ENCODE results near the gene ALLC.

Gene ALLC

GRCh38 chr2:3727397-3728045, 69.5 kb downstream of the ALLC start:
- DNase-seq, result no peak

- DNase-seq, result no peak
Observed at GRCh38 chr2:3728104-3729054, 70.4 kb downstream of the ALLC start.

GRCh38 chr2:3729055-3729448, 71.1 kb downstream of the ALLC start:
- no peak for DNase-seq

- no peak for DNase-seq
Observed at GRCh38 chr2:3729786-3730185, 71.8 kb downstream of the ALLC start.

- DNase-seq, result no peak
Observed at GRCh38 chr2:3730646-3731045, 72.6 kb downstream of the ALLC start.

GRCh38 chr2:3731829-3732228, 73.8 kb downstream of the ALLC start:
- no peak for DNase-seq

- DNase-seq, result no peak
Observed at GRCh38 chr2:3736112-3736511, 78.1 kb downstream of the ALLC start.

- no peak for DNase-seq
Observed at GRCh38 chr2:3737128-3737527, 79.1 kb downstream of the ALLC start.

GRCh38 chr2:3738454-3738853, 80.5 kb downstream of the ALLC start:
- no peak for DNase-seq

GRCh38 chr2:3739313-3739712, 81.3 kb downstream of the ALLC start:
- DNase-seq, result no peak

- DNase-seq, result no peak
Observed at GRCh38 chr2:3741396-3741795, 83.4 kb downstream of the ALLC start.

GRCh38 chr2:3741867-3742602, 84.0 kb downstream of the ALLC start:
- DNase-seq, result no peak

GRCh38 chr2:3742743-3743508, 84.9 kb downstream of the ALLC start:
- DNase-seq, result no peak

- no peak for DNase-seq
Observed at GRCh38 chr2:3743951-3744555, 86.1 kb downstream of the ALLC start.

GRCh38 chr2:3745920-3746319, 87.9 kb downstream of the ALLC start:
- DNase-seq, result no peak

- no peak for DNase-seq
Observed at GRCh38 chr2:3747032-3747654, 89.1 kb downstream of the ALLC start.

- no peak for DNase-seq
Observed at GRCh38 chr2:3747826-3748225, 89.8 kb downstream of the ALLC start.

GRCh38 chr2:3749201-3749600, 91.2 kb downstream of the ALLC start:
- no peak for DNase-seq

- no peak for DNase-seq
Observed at GRCh38 chr2:3751251-3751650, 93.3 kb downstream of the ALLC start.

GRCh38 chr2:3751806-3752205, 93.8 kb downstream of the ALLC start:
- DNase-seq, result no peak

Measured in CD4-positive, alpha-beta T cell treated with Interferon gamma for 1 hour (primary cell).